22Rv1 (cell line): ENCODE data around the gene ATP1A4.
A peak's percentile ranks its signal among the peaks of the same experiment; 100 is the strongest.

Experiments used
- ZFX ChIP-seq: fragments of 450-650 bp; IDR thresholded peaks from 2 replicates; pipeline ENCODE4 v1.6.1; 2017; ENCODE audit warnings: antibody characterized with exemption, borderline replicate concordance
- TF ChIP-seq, protein P1 (sequence below): fragments of 450-650 bp; IDR thresholded peaks from 2 replicates; pipeline ENCODE4 v1.5.1; 2017; ENCODE audit warnings: mild to moderate bottlenecking

DNA sequence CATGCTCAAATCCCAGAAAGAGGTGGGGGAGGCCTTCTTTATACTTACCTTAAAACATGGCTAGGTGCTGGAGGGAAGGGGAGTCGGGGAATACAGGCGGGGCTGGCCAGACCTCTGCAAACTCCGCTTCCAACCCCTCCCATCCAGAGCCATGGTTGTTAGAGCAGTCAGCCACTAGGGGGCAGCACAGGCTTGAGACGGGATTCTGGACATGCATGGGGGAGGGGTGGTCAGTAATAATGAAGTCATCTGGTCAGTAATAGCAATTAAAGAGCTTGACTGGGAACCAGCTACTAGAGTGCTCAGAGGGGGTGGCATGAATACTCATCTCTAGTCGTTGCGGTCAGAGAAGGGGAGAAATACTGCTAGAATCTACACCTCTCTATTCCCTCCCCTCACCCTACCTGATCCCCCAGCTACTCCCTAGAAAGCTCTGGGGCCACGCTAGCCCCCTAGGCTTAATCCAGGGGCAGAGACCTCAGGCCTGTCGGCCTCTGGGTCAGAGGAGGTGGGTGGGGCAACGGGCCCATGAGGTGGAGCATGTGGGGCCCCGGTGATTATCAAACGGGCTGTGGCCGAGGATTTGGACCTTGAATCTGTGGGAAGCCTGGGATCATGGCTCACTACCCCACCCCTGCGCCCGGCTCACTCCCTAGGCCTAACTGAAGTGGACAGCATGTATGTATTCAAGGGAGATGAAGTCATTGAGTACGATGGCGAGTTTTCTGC is 41.9 kb downstream of the ATP1A4 start:
- TF ChIP-seq, protein P1, sequence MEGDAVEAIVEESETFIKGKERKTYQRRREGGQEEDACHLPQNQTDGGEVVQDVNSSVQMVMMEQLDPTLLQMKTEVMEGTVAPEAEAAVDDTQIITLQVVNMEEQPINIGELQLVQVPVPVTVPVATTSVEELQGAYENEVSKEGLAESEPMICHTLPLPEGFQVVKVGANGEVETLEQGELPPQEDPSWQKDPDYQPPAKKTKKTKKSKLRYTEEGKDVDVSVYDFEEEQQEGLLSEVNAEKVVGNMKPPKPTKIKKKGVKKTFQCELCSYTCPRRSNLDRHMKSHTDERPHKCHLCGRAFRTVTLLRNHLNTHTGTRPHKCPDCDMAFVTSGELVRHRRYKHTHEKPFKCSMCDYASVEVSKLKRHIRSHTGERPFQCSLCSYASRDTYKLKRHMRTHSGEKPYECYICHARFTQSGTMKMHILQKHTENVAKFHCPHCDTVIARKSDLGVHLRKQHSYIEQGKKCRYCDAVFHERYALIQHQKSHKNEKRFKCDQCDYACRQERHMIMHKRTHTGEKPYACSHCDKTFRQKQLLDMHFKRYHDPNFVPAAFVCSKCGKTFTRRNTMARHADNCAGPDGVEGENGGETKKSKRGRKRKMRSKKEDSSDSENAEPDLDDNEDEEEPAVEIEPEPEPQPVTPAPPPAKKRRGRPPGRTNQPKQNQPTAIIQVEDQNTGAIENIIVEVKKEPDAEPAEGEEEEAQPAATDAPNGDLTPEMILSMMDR = peak; percentile 99
- TF ChIP-seq ZFX = no peak
